HG02623 (cell line): ENCODE results near the gene TAGLN.

Experiments
- ATAC-seq: cut with Tn5 transposase; IDR thresholded peaks from one replicate; pipeline ENCODE4 v1.9.1; 2021; ENCODE audit warnings: moderate library complexity; ENCODE audit not compliant: unreplicated experiment

Gene TAGLN

GRCh38 chr11:117212697-117213355 is 13.7 kb downstream of the TAGLN start:
- no peak for ATAC-seq

GRCh38 chr11:117214404-117215110 is 15.4 kb downstream of the TAGLN start:
- no peak for ATAC-seq

DNA sequence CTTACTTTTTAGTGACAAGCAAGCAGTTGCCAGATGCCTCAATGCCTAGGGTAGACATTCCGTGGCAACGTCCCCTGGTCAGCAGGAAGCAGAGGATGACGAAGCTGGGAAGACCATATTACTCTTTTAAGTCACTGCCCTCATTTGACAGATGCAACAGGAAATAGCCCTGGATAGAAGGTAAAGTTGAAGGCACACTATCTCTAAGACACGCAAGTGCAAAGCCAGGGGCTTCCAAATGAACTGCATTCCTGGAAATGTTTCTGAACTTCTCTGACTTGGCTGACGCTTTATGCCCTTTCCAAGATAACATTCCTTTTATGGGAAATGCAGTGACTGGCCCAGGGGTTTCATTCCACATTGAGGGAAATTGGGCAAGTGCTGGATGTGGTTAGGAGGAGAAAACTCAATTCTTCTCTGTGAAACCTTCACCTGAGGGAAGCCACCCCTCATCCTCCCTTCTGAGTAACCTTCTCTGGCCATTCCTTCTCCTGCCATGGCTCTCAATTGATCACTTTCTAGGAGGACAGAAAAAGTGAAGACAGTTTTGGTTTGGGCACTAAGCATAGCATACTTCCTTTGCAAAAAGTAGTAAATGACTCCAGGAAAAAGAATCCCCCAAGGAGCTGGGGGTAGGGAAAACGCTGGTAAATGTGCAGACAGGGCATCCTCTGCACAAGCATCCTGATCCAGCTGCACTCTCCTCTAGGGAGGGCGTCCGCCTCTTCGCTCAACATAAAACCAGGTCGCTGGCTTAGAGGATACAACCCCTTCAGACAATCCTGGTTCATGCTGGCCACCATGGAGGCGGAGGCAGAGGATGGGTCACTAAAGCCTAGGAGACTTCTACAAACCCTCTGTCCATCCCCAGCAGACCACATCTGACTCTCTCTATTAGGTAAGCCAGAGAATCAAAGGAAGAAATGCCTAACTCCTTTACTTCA is 18.2 kb downstream of the TAGLN start:
- ATAC-seq: no peak

DNA sequence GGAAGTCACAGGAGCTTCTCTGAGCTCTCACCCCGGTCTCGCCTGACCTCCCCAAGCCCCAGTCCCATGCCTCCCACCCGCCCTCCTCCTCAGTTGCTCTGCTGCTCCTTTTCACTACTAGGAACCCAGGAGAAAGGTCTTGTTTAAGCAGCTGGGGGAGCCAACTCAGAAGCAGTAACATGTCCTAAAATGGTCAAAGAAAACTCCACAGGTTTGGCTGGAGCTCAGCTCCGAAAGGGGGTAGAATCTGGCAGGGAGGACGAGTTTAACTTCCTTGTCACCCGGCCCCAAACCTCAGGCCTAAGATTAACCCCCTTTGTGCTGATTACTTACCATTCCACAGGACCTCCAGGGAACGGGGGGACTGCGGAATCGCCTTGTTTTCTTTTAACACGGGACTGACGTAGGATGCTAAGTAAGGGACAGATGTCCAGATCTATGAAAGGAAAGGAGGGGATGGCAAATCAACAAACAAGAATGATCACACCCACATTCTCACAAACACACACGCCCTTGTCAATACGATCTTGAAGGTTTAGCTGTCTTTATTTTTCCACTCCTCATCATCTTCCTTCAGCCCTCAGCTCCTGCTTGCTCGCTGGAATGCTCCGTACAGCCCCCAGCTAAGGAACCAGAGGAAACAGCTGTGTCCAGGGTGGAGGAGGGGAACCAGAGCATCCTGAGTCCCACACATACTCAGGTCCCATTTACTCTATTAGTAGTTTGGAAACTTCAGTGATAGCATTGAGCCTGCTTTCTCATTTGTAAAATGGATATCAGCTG is 19.2 kb downstream of the TAGLN start:
- ATAC-seq: no peak

DNA sequence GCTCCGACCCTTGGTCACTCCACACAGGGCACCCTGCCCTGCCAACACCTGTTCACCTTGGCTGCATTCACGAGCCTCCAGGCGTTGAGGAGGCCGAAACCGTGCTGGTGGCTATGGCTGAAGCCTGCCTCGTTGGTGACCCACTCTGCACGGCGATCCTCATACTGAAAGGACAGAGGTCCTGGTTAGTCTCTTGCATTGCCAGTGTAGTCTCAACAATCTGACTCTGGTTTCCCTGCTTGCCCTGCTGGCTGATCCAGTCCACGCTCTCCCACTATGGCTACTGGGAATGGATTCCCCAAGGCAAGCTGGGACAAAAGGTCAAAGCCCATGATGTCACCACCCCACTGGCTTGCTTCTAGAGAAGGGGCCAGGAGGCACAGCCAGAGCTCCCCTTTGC is 19.8 kb downstream of the TAGLN start:
- no peak for ATAC-seq

DNA sequence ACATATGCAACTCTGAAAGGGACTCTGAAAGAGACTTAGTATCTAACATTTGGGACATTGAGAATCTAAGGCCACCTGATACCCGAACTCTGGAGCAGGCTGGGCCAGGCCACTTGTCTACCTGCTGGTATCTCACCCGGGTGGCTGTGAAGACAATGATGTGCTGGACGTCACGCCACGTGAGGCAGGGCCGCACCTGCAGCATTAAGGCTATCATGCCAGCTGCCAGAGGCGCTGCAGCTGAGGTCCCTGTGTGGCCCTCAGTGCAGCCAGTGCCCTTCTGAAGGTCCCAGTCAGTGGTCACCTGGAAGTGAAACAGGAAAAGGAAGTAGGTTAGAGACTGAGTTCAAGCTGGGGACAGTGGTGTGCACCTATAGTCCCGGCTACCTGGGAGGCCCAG is 20.3 kb downstream of the TAGLN start:
- no peak for ATAC-seq

DNA sequence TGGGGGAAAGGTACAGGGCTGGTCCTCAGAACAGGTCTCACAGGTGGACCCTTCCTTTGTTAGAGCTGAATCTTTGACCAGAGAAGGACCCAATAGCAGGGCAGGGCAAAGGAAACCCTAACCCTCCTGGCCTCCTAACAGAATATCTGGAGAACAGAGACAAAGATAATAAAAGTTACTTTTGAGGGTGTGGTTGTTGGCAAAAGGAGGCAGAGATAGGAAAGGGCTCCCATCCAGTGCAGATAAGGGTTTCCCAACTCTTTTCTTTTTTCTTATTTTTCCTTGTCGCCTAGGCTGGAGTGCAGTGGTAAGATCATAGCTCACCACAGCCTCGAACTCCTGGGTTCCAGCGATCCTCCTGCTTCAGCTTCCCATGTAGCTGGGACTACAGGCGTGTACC is 20.8 kb downstream of the TAGLN start:
- no peak for ATAC-seq

DNA sequence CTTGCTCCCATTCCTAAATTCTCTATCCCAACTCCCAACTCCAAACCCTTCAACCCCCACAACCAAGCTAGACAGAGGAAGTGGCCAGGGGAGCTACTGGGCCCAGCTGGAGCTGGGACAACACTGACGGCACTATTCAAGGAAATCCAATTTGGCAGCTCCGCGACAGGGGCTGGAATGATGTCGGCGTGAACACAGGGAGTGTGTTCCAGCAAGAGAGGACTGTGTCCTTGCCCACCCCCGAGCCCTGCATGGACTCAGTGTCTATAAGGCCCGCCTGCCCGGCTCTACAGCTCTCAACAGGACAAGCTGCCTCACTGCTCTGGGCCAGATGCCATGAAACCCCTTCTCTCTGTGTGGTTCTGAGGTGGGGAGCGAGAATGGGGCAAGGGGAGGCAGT is 21.4 kb downstream of the TAGLN start:
- no peak for ATAC-seq

DNA sequence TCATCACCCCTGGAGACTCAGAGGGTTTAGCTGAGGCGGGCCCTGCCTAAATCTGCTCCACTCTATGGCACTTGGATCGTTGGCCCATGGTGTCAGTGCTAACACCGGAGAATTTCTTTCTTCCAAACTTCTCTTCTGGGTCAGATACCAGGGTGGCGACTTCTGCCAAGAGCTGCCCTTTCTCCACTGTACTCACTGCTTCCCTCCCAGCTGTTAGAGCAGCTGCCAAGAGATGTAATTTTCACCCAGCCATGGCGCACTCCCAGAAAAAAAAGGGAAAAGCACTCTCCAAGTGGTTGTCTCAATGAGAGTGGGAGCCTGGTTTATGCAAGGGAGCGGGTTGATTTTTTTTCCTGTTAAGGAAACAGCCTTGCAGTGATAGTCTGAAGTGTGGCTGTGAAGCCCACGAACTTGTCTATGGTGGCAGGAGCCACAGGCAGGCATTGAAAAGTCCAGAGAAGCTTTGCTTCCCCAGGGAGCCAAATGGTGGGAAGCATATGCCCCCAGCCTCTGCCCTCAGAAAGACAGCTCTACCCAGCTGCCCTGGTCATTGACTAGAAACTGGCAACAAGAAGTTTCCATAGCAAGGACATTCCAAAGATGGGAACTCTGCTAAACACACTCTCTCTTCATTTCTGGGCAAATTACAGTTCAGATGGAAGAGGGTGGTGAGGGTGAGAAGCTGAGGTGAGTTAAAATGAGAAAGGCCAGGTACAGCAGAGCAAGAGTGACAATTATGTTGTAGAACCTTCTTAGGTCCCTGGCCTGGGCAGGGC is 22.0 kb downstream of the TAGLN start:
- ATAC-seq: no peak

DNA sequence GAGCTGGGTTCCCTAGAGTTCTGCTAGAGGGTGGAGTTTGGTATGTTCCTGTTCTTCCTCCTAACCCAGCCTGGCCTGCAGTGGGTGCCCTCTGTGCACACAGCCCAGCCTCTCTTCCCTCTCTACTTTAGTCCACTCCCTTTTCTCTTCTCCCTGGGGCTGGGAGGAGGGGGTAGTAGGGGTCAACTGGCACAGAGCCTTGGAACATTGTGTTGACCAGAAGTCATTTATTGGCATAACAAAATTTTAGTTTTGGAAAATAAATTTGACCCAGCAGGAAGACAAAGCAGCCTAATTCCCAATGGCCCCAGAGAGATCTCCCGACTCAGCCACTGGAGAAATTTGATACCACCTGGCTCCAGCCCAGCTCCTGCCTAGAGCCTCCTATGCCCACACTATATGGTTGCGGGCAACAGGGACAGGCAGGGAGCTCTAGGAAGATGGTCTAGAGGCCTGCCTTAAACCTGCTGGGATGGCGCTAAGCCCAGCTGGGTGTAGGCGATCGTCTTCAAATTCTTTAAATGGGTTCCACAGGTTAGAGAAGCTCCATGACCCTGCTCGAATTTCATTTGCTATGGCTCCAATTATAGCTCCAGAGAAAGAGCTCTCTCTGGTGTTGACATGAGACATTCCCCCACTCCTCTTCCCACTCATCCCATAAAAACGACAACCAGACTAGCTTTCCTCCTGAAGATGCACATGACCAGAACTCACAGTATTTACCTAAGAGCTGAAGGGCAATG is 22.8 kb downstream of the TAGLN start:
- ATAC-seq: no peak

GRCh38 chr11:117222991-117223740 is 24.0 kb downstream of the TAGLN start:
- ATAC-seq: no peak

DNA sequence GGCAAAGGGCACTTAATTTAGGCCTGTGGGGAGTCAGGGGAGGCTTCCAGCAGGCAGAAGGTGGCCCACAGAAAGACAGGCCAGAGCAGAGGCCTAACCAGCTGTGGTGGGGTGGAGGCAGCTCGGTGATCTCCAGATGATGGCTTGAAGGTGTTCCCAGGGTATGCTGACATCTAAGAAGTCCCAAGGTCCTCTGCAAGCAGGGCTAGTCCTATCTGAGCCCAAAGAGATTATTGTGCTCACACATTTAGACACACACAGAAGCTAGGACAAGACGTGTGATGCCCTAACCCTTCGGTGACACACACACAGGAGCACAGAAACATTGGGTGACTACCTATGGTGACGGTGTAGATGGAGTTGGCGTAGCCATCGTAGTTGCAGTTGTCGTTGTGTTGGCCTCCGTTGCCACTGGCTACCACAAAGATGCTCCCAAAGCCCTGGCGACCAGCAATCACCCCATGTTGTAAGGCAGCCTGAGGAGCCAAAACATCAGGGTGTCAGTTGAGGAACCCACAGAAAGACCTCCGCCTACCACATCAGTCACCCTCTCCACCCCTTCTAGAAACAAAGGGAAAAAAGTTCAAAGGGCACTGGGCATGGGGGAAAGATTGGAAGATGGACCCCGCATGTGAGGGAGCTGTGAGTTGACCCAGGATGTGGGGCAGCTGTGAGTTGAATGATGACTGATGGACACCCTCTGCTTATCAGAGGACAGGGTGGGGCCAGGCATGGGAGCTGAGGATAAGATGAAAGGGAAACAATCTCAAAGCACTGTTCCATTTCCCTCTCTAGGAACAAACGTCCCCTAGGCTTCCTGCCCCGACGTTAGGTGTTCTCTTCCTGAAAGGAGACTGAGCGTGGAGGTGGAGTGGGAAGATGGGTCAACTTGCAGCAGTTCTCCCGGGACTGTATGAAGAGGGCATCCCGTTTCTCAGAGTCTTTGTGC is 24.8 kb downstream of the TAGLN start:
- ATAC-seq: no peak

DNA sequence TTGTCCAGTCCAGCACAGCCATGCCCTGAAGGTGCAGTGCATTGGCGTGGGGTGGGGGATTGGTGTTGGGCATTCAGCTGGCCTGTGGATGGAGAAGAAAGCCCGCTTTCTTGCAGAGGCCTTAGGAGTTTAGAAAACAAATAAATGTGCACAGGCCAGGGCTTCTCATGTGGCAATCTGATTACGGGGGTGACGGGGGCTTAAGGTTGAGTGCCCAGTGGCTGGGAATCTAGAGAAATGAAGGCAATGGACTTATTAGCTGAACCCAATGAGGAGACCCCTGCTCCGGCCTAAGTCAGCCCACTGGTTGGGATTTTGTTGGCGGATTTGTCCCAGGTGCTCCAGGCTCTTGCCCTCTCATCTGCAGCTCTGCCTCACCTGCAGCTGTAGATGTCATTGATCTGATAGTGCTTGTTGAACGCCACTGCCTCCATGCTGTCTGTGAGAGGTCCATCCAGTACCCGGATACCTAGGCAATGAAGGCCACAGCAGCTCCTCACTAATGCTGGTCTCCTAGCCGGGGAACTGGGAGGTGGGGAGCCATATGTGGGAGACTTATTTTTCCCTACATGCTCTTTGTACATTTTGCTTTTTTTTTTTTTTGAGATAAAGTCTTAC is 26.5 kb downstream of the TAGLN start:
- ATAC-seq: no peak

DNA sequence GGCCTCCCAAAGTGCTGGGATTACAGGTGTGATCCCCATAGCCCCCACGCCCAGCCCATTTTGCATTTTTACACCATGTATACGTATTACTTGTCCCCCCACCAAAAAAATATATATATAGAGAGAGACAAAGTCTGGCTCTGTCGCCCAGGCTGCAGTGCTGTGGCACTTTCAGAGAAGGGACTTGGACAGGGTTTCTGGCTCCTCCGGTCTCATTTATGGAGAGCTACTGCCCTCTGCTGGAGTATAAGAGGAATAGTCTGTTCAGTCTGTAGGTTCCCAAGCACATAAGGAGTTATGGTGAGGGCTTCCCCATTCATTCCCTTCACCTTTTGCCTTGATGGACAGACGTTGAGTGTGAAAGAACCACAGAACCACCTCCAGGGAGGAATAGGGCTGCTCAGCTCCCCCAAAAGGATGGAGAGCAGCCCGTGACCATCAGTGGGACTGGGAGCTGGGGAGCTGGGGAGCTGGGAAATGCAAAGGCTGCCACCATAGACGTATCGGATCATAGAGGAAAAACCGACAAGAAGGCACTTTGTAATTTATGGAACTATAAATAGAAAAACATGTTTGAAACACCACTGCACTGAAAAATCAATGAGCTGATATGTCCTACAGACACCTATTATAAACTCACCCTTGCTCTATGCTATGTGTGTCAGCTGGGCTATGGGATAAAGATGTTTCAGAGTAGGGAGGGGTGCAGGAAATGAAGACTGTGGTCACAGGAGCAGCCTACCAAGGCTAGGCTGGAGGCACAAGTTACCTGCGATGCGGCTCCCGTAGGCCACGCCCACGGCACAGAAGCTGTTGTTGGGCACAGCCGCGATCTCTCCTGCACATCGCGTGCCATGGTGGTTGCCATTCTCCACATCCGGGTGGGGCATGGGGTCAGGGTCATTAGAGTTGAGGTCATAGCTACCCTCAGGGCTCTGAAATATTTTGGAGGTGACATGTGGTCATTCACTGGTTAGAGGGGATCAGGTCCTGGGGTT is 27.5 kb downstream of the TAGLN start:
- no peak for ATAC-seq

GRCh38 chr11:117228091-117228490 is 28.9 kb downstream of the TAGLN start:
- no peak for ATAC-seq

DNA sequence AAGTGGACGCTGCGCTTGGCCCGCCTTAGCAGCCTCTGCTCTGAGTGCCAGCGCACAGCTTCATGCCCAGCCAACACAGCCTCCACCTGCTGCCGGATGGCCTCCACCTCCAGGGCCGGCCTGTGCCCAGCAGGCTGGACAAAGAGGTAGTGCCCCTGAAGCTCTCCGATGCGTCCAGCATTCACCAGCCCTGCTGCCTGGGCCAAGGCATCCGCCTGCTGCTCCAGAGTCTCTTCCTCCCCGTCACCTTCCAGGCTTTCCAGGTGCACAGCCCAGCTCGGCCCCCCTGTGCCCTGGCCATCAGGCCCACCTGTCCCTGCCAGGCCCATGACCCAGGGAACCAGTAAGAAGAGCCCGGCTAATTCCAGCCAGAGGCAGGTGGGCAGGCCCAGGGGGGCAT is 30.2 kb downstream of the TAGLN start:
- ATAC-seq: no peak
